NCI-H2029 (cell line): ENCODE measurements around the gene LDLRAD2.

Experiments used
- DNase-seq: peaks from one replicate; lab custom pipeline; 2025; lab: John Stamatoyannopoulos, UW

LDLRAD2 gene

GRCh38 chr1:21842606-21843162, 30.6 kb downstream of the LDLRAD2 start:
- no peak for DNase-seq

- DNase-seq: no peak
These were observed 31.1 kb downstream of the LDLRAD2 start for GRCh38 chr1:21843208-21843607.

- no peak for DNase-seq
These were observed 31.9 kb downstream of the LDLRAD2 start for GRCh38 chr1:21843996-21844395.

- DNase-seq: no peak
These were observed 33.9 kb downstream of the LDLRAD2 start for GRCh38 chr1:21845646-21846641.

- no peak for DNase-seq
These were observed 35.4 kb downstream of the LDLRAD2 start for GRCh38 chr1:21847223-21848205.

GRCh38 chr1:21848524-21849174, 36.6 kb downstream of the LDLRAD2 start:
- no peak for DNase-seq

- DNase-seq: no peak
These were observed 38.0 kb downstream of the LDLRAD2 start for GRCh38 chr1:21849909-21850576.

GRCh38 chr1:21851430-21852250, 39.6 kb downstream of the LDLRAD2 start:
- DNase-seq: no peak

- DNase-seq: no peak
These were observed 40.4 kb downstream of the LDLRAD2 start for GRCh38 chr1:21852282-21853130.

- no peak for DNase-seq
These were observed 41.0 kb downstream of the LDLRAD2 start for GRCh38 chr1:21853131-21853427.

- no peak for DNase-seq
These were observed 42.2 kb downstream of the LDLRAD2 start for GRCh38 chr1:21854090-21854750.

- no peak for DNase-seq
These were observed 42.7 kb downstream of the LDLRAD2 start for GRCh38 chr1:21854751-21855131.

GRCh38 chr1:21855257-21856096, 43.4 kb downstream of the LDLRAD2 start:
- DNase-seq: no peak

- DNase-seq: no peak
These were observed 45.2 kb downstream of the LDLRAD2 start for GRCh38 chr1:21857142-21857839.

GRCh38 chr1:21857840-21858670, 46.0 kb downstream of the LDLRAD2 start:
- no peak for DNase-seq

- DNase-seq: no peak
These were observed 47.7 kb downstream of the LDLRAD2 start for GRCh38 chr1:21859669-21860179.
